KOPT-K1 (cell line): ENCODE results near the gene PDE9A.

Experiments
- H3K27ac ChIP-seq: fragments of 200-600 bp; sonication (generic); 2 replicates; pipeline ENCODE4 v1.5.1; 2016; ENCODE audit warnings: antibody characterized with exemption, mild to moderate bottlenecking, low read depth, low read length; ENCODE audit not compliant: poor library complexity, severe bottlenecking
- H3K36me3 ChIP-seq: fragments of 200-600 bp; sonication (generic); 2 replicates; pipeline ENCODE4 v1.5.1; 2017; ENCODE audit warnings: antibody characterized with exemption, mild to moderate bottlenecking, low read length, moderate library complexity; ENCODE audit not compliant: insufficient read depth
- H3K9me3 ChIP-seq: fragments of 200-600 bp; sonication (generic); 2 replicates; pipeline ENCODE4 v1.5.1; 2017; ENCODE audit warnings: antibody characterized with exemption, low read length, mild to moderate bottlenecking; ENCODE audit not compliant: insufficient read depth, poor library complexity, severe bottlenecking

PDE9A gene

DNA sequence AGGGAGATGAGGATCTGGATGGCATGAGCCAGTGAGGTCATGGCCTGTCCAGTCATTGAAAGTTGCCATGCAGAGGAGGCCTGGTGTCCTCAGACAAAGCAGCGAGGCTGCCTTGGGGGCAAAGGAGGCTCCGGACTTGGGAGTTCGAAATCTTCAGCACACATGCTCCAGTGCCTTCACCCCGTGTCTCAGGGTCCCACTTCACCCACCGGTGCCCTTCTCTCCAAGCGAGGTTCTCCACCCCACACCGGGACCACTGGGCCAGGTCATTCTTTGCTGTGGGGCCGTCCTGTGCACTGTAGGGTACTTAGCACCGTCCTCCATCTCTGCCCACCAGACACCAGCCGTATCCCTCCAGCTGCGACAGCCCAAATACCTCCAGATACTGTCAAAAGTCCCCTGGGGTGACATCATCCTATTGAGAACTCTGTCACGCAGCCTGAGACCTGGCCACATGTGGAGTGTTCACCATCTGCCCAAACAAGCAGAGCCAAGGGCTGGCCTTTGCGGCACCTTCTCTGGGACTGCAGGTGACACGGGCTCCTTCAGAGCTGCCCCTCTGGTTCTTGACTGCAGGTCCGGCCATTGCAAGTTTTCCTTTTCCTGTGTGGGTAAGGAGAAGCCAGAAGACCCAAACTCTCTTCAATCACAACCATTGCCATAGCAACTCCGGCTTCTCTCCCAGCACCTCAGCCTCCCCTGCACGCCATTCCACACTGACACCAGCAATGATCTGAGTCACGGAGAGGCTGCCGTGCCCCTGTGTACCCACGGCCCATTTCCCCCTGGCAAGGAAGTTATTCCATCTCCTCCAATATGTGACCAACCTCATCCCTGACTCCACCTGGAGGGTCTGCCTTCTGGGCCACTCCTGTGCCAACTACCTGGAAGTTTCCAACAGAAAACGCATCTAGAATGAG lies 20.4 kb upstream of the PDE9A start:
- H3K36me3 ChIP-seq: no peaks in the 10 kb centered on the region
- H3K27ac ChIP-seq: no peak overlapping the region
- H3K9me3 ChIP-seq: no peaks in the 10 kb centered on the region

DNA sequence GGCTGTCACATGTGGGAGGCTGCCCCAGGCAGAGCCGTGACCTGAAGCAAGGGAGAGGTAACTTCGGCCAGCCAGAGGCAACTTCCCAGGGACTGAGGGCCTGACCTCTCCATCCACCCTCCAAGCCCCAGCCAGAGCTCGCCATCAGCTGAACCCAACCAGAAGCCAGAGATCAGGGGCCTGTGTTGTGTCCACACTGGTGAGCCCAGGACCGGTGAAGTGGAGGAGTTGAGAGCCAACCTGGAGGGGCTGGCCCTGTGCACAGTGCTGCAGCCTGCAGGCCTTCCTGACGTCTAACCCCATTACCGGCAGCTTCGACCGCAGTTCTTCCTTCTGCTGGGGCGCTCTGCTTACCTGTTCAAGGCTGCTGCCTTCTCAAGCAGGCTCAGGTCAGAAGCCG lies 19.6 kb upstream of the PDE9A start:
- Histone ChIP-seq H3K9me3 (no peaks in the 10 kb centered on the region), H3K27ac (no peak overlapping the region), H3K36me3 (no peaks in the 10 kb centered on the region)

DNA sequence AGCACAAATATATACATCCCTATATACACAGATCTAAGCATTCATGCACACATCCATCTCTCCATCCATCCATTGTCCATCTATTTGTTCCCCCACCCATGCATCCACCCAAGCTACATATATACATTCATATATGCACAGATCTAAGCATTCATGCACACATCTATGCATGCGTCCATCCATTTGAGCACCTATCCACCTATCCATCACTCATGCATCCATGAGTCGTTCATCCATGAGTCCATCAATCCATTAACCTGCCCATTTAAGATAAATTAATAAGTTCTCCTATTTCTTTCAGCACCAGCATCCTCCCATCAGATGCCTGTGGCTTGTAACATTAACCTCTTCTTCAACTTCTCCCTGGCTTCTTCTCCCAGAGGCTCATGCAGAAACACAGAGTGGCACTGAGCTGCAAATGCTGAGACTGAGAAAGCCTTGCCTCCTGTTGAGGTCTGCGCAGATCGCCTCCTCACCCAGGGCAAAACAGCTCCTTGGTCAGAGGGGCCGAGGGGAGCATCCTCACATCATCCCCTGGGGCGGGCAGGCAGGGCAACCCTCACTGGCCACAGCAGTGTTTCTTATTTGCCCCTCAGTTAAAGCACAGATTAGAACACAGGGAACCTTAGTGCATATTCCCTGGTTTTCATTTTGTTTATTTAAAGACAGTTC lies 17.4 kb upstream of the PDE9A start:
- Histone ChIP-seq H3K27ac (no peak overlapping the region), H3K9me3 (no peaks in the 10 kb centered on the region), H3K36me3 (no peaks in the 10 kb centered on the region)

DNA sequence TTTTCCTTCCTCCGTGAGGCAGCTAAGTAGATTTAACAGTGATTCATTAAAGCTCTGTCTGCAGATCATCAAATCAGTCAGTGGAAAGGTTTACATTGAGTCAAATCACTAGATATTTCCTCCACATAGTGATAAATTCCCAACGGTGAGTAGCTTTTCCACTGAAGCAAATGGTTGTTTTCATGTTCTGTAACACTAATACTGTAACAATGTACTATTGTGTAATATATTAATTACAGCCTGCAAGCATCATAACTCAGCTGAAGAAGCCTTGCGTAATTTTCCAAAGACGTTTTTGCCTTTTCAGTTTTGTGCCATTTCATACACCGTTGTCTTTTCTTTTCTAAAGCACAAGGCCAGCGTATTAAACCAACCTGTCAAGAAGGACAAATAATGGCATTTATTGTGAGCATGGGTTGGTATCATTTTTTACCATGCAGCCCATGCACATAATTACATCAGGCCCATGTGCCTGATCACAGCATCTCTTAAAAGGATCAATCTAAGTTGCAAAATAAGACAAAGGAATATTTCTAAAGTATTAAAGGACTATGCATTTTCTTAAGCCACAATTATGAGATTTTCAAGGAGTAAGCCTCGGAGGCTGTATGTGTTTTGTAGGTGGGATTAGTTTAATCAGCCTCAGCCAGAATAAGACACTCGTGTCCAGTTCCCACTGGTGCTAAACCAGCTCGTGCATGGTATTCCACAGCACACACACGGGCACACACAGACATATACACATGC lies 16.7 kb upstream of the PDE9A start:
- H3K9me3 ChIP-seq: no peaks in the 10 kb centered on the region
- no peak overlapping the region for H3K27ac ChIP-seq

DNA sequence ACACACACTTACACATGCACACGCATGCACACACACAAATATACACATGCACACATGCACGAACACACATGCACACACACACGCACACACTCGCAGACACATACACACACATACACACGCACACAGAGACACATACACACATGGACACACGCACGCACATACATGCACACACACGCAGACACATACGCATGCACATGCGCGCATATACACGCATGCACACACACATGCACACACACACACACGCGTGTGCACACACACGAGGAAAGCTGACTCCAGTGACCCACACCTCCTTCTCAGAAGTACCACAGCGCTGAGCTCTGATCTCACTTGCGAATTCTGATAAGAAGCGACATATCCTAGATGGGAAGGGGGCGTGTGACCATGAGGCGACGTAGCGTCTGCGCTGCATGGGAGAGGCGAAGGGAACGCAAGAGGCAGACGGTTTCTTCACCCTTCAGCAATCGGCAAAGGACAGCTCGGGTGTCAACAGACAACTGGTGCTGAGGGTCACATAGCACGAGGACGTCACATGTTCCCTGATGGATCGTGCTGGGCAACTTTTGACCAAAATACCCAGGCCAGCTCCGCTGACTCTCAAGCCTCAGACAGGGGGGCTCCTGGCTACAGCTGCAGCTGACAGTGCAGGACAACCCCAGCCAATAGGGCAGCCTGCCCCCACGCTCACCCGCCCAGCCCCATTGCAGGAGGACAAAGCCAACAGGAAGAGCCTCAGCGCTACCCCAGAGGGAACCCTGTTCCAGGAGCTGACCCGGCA lies 16.0 kb upstream of the PDE9A start:
- H3K36me3 ChIP-seq: no peaks in the 10 kb centered on the region
- H3K9me3 ChIP-seq: no peaks in the 10 kb centered on the region
- H3K27ac ChIP-seq: no peak overlapping the region

More for the DNA sequence above, 16.7 kb upstream of the PDE9A start:
- no peaks in the 10 kb centered on the region for H3K36me3 ChIP-seq

DNA sequence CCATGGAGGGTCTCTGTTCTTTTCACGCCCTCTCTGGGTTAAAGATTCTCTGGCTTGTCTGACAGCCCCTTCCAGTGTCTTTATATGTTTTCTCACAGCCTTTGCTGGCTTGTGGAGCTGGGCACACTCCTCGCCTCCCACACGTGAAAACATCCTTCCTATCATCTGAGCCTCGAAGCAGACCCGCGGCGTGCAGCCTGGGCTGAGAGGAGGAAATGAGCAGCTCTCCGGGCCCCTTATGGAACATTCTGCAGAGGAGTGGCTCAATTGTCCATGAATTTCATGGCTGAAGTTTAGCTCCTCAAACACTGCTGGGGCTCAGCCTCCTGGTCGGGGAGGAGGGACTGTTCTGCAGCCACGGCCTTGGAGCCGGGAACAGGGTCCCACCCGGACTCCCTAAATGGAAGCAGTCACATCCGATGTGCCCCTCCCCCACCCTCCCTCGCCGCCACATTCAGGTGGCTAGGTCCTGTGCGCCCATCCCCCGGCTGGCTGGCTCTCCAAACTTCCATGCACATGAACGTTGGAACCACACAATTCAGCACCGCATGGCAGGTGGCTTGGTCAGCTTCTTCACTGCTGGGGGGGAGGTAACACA lies 15.1 kb upstream of the PDE9A start:
- H3K9me3 ChIP-seq: no peaks in the 10 kb centered on the region
- no peak overlapping the region for H3K27ac ChIP-seq
- H3K36me3 ChIP-seq: no peaks in the 10 kb centered on the region

DNA sequence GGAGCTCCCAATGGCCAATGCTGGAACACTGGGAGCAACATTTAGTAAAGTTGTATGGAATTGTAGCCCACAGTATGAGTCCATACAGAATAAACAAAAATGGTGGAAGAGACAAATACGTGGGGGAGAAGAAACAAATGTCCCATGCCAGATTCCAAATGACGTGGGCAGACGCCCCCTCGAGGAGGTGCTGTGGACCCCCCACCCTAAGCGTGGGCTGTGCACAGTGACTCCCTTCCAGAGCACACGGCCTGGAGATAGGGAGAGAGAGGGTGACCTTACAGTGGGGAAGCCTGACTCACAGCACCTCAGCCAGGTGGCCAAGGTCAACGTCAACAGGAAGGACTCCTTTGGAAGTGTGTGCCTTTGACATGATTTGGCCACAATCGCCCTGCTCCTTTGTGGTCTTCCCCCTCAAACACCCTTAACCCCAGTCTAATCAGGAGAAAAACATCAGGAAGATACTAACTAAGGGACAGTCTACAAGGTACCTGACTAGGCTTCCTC lies 13.7 kb upstream of the PDE9A start:
- H3K36me3 ChIP-seq: no peaks in the 10 kb centered on the region
- no peaks in the 10 kb centered on the region for H3K9me3 ChIP-seq
- no peak overlapping the region for H3K27ac ChIP-seq

DNA sequence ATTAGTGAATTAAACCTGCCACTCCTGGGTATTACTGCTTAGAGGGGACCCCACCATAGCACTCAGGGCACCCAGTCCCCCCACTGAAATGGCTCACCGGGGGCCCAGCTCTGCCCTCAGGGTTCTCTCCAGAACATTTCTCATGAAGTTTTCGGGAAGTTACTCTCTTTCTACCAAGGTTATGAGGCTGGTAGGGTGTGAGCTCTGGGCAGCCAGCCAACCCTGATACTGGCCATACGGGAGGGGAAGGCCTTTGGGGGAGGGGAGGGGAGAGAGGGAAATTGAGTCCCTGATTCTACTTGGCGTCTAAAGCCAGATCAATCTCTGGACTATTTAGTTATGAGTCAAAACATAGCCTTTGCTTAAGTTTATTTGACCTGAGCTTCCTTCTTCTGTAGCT lies 12.9 kb upstream of the PDE9A start:
- no peaks in the 10 kb centered on the region for H3K9me3 ChIP-seq
- H3K36me3 ChIP-seq: no peaks in the 10 kb centered on the region
- H3K27ac ChIP-seq: no peak overlapping the region

DNA sequence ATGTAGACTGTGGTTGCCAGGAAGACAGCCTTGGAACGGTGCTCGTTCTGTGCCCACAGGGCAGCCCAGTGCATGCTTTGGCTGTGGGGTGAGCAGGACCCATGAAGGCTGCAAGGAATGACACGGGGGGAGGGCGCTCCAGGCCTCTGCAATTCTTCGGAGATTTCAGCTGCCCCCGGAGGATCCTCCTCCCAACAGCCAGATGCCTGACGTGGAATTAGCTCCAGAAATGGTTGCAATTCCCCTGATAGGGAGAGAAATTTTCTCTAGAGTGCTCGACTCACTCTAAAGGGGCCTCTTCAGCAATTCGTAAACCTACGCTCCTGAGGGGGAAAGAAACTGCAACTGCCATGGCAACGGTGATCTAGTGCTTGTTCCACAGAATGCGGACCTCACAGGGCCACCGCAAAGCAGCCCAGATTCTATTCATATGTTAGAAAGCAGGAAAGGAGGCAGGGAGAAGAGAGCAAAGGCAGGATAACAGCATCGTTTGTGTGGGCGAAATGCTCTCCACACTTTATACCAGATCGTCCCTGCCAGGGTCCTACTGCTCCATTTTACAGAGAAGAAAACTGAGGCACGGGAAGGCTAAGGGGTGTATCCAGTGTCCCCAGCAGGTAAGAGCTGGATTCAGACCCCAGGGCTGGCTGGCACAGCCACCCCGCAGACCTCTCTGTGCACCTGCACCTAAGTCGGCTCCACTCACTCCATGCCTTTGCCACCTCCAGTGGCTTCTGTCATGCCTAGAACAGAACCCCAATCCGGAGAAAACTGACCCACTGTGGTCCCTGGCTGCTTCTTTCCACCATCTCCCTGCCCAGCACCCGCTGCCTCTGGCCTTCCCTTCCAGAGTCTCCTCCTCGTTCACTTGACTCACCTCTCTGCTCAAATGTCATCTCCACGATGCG lies 11.9 kb upstream of the PDE9A start:
- Histone ChIP-seq H3K36me3 (no peaks in the 10 kb centered on the region), H3K9me3 (no peaks in the 10 kb centered on the region), H3K27ac (no peak overlapping the region)

DNA sequence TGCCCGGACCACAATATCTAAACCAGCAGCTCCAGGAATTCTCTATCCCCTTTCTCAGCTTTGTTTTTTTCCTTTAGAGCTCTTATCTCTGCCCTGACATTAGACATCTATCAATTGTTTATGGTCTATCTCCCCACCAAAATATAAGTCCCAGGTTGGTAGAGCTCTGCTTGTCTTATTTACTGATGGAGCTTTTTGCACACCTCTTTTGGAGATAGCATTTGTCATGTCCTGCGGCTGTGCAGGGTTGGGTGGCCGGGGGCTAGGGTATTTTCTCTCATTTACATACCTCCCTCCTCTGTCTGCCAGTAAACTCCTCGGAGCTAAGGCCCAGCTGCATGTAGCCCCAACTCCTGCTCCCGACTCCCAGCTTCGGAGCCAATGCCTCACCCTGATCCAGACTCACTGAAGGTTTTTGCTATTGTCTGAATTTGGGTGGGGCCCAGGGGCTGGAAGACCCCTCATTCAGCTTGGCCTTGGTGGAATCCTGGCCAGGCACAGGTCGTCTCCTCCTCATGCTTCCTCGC lies 11.1 kb upstream of the PDE9A start:
- no peaks in the 10 kb centered on the region for H3K36me3 ChIP-seq
- no peaks in the 10 kb centered on the region for H3K9me3 ChIP-seq
- no peak overlapping the region for H3K27ac ChIP-seq

DNA sequence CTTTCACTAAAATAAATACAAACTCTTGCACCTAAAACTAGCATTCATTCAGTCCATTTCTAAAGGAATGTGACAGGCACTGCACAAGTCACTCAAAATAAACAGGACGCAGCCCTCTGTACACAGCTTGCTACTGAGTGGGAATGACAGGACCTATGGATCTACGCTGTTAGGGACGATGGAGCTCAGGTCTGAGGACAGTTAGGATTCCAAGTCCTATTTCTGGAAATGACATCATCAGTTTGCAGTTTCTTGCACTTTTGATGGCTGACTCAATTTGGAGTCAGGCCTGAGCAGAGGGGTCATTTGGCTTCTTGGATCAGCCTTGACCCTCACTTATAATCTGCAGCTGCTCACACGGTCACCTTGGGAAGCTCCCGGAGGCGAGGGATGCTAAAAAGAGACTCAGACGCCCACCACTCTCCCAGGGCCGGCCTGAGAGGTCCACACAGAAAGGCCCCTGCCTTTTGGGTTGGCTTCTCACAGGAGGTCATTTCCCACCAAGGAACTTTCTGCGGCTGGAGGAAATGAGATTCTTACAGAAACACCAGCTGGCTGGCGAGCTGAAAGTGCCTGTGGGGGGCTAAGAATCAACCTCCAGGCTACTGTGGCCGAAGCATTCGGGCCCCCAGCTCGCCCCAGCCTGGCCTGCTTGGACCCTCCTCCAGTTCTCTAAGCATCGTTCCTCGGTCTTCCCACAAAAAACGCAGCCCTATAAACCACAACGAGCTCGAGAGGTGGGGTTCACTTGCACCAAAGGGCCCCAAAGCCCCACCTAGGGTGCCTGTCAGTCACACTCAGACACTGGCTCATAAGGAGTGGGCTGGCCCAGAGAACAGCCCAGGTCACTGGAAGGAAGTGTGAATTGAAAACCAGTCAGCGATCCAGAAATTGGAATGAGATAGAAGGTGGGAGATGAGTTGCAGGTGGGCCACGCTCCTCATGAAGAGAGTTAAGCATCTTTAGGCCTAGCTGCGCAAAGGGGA lies 8.9 kb upstream of the PDE9A start:
- Histone ChIP-seq H3K9me3 (no peaks in the 10 kb centered on the region), H3K36me3 (no peaks in the 10 kb centered on the region)

DNA sequence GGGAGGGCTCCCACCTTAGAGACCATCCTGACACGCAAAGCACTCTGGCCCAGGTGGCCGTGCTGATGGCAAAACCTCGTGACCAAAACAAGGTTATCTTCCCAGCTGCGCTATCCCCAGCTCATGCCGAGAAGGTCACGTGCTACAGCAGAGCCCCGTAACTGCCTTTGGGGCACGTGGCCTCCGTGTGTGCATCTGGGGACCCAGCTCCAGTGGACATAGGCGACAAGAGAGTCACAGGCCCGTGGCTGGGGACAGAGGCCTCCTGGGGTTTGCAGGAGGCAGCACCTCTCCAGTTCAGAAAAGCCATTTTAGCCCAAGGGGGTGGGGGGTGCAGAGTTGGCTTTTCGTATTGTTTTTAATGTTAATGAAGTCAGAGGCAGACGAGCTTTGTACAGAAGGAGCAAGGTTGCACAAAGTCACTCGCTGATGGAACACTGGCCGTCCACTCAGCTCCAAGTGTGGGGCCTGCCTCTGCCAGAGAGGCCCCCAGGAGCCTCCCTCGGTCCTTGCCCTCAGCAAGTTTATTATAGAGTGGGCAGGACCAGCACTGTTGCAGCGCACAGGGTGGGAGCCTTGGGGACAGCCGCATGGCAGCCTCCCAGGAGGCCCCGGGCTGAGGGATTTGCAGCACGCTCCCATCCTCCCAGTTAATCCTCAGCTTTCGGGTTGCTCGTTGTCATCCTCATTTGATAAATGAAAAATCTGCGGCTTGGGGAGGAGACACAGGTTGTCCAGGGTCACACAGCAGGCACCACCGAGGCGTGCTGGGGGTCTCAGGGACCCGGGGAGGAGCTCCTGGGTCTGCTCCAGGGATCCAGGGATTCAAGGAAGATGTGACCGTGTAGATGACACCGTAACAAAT lies 8.0 kb upstream of the PDE9A start:
- H3K36me3 ChIP-seq: no peaks in the 10 kb centered on the region
- H3K9me3 ChIP-seq: no peaks in the 10 kb centered on the region
- H3K27ac ChIP-seq: no peak overlapping the region

More for the DNA sequence above, 8.9 kb upstream of the PDE9A start:
- H3K27ac ChIP-seq: no peak overlapping the region
